Gastroesophageal sphincter (tissue), 3 donors: Measurements from ENCODE around the gene ATF4.

Source experiments
- POLR2AphosphoS5 ChIP-seq: sonication (generic); formaldehyde crosslinking; IDR thresholded peaks from one replicate; pipeline ENCODE4 v1.6.1; 2017; ENCODE audit warnings: antibody characterized with exemption
- TF ChIP-seq, protein P1 (sequence below), 4 experiments: fragments of 200-600 bp in 2 of 4; fragments of 450-650 bp in 2 of 4; sonication (generic) in 1 of 4; IDR thresholded peaks; one replicate each; pipeline ENCODE4 v1.5.1; 2017 to 2019; ENCODE audit warnings: antibody characterized with exemption in 4 of 4, mild to moderate bottlenecking in 2 of 4, moderate library complexity in 2 of 4

DNA sequence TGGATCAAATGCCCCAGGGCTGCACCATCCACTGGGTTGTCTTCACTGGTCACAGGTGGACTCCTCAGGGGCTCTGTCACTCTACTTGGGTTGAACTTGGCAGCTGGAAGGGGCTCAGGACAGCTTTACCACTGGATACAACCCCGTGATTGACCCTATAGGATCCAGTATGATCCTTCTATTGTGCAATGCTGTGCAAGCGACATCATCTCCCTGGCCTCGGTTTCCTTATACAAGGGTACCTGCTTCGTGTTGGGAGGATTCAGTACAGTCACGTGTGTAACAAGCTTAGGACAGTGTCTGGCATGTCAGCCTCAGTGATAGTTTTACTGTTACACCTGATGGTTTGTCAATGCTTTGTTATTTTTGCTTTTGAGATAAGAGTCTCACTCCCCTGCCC lies 38.8 kb upstream of the ATF4 start:
- TF ChIP-seq, protein P1, sequence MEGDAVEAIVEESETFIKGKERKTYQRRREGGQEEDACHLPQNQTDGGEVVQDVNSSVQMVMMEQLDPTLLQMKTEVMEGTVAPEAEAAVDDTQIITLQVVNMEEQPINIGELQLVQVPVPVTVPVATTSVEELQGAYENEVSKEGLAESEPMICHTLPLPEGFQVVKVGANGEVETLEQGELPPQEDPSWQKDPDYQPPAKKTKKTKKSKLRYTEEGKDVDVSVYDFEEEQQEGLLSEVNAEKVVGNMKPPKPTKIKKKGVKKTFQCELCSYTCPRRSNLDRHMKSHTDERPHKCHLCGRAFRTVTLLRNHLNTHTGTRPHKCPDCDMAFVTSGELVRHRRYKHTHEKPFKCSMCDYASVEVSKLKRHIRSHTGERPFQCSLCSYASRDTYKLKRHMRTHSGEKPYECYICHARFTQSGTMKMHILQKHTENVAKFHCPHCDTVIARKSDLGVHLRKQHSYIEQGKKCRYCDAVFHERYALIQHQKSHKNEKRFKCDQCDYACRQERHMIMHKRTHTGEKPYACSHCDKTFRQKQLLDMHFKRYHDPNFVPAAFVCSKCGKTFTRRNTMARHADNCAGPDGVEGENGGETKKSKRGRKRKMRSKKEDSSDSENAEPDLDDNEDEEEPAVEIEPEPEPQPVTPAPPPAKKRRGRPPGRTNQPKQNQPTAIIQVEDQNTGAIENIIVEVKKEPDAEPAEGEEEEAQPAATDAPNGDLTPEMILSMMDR (IDR thresholded peaks at IDR 0.05): no peak
- no peak for TF ChIP-seq POLR2AphosphoS5
